Gastroesophageal sphincter (tissue), 3 donors: ENCODE measurements around the gene ARHGEF17.

ENCODE experiments used
- EP300 ChIP-seq: sonication (generic); formaldehyde crosslinking; IDR thresholded peaks from one replicate; pipeline ENCODE4 v1.6.1; 2017; ENCODE audit warnings: antibody characterized with exemption, mild to moderate bottlenecking
- POLR2A ChIP-seq, 2 donors: fragments of 450-650 bp; IDR thresholded peaks; one replicate each; pipeline ENCODE4 v1.6.1; 2017; ENCODE audit warnings: antibody characterized with exemption in 2 of 2, mild to moderate bottlenecking in 2 of 2, moderate library complexity in 1 of 2
- POLR2AphosphoS5 ChIP-seq: sonication (generic); formaldehyde crosslinking; IDR thresholded peaks from one replicate; pipeline ENCODE4 v1.6.1; 2017; ENCODE audit warnings: antibody characterized with exemption
- TF ChIP-seq, protein P1 (sequence below), 4 experiments: fragments of 200-600 bp in 2 of 4; fragments of 450-650 bp in 2 of 4; sonication (generic) in 1 of 4; IDR thresholded peaks; one replicate each; pipeline ENCODE4 v1.5.1; 2017 to 2019; ENCODE audit warnings: antibody characterized with exemption in 4 of 4, mild to moderate bottlenecking in 2 of 4, moderate library complexity in 2 of 4

DNA sequence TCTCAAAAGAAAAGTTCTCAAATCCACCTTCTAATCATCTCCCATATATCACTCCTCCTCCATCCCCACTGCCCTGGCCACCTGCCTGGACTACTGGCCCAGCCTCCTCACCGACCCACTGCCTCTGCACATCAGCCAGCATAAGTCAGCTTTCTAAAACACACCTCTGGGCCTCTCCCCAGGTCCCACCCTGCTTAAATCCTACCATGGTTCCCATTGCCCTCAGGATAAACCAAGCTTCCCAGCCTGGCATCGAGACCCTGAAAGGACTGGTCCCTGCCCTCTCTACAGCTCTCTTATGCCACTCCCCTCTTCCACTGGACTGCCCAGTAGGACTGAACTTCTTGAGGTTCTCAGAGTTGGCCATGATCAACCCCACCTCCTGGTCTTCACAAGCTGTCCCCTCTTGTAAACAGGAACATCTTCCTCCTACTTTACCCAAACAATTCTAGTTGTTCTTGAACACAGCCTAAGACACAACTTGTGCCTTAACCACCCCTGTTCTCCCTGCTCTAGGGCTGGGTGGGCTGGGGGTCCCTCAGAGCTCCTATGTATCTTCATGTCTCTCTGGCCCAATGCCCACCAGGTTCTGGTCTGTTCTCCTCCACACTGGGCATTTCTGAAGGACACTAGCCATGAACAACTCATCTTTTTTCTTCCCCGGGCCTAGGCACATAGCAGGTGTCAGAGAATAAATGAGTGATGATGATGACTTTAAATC is 48.5 kb upstream of the ARHGEF17 start:
- TF ChIP-seq, protein P1, sequence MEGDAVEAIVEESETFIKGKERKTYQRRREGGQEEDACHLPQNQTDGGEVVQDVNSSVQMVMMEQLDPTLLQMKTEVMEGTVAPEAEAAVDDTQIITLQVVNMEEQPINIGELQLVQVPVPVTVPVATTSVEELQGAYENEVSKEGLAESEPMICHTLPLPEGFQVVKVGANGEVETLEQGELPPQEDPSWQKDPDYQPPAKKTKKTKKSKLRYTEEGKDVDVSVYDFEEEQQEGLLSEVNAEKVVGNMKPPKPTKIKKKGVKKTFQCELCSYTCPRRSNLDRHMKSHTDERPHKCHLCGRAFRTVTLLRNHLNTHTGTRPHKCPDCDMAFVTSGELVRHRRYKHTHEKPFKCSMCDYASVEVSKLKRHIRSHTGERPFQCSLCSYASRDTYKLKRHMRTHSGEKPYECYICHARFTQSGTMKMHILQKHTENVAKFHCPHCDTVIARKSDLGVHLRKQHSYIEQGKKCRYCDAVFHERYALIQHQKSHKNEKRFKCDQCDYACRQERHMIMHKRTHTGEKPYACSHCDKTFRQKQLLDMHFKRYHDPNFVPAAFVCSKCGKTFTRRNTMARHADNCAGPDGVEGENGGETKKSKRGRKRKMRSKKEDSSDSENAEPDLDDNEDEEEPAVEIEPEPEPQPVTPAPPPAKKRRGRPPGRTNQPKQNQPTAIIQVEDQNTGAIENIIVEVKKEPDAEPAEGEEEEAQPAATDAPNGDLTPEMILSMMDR (IDR thresholded peaks at IDR 0.05), result no peak
- TF ChIP-seq POLR2A (IDR thresholded peaks at IDR 0.05) (no peak), POLR2AphosphoS5 (no peak), EP300 (no peak)
